Skeletal muscle satellite cell (primary cell): ENCODE data around the gene TAGLN2.

Experiments used
- H3K27me3 ChIP-seq: 2 replicates; pipeline ENCODE4 v1.7.0; 2013; ENCODE audit warnings: low read length; ENCODE audit not compliant: control insufficient read depth, insufficient read depth
- H3K36me3 ChIP-seq: 2 replicates; pipeline ENCODE4 v1.7.0; 2013; ENCODE audit warnings: mild to moderate bottlenecking, control low read depth, low read length; ENCODE audit not compliant: insufficient read depth
- H3K4me1 ChIP-seq: 2 replicates; pipeline ENCODE4 v1.7.0; 2013; ENCODE audit warnings: low read length; ENCODE audit not compliant: control insufficient read depth, insufficient read depth
- H3K4me2 ChIP-seq: 2 replicates; pipeline ENCODE4 v1.7.0; 2013; ENCODE audit warnings: mild to moderate bottlenecking, low read length
- H3K4me3 ChIP-seq: 2 replicates; pipeline ENCODE4 v1.7.0; 2013; ENCODE audit warnings: low read length
- H3K9ac ChIP-seq: 2 replicates; pipeline ENCODE4 v1.7.0; 2013; ENCODE audit warnings: mild to moderate bottlenecking, low read depth, low read length, moderate library complexity
- H3K9me3 ChIP-seq: replicated peaks from 2 replicates; pipeline ENCODE4 v1.7.0; 2013; ENCODE audit warnings: mild to moderate bottlenecking, control low read depth, low read length

Gene TAGLN2

DNA sequence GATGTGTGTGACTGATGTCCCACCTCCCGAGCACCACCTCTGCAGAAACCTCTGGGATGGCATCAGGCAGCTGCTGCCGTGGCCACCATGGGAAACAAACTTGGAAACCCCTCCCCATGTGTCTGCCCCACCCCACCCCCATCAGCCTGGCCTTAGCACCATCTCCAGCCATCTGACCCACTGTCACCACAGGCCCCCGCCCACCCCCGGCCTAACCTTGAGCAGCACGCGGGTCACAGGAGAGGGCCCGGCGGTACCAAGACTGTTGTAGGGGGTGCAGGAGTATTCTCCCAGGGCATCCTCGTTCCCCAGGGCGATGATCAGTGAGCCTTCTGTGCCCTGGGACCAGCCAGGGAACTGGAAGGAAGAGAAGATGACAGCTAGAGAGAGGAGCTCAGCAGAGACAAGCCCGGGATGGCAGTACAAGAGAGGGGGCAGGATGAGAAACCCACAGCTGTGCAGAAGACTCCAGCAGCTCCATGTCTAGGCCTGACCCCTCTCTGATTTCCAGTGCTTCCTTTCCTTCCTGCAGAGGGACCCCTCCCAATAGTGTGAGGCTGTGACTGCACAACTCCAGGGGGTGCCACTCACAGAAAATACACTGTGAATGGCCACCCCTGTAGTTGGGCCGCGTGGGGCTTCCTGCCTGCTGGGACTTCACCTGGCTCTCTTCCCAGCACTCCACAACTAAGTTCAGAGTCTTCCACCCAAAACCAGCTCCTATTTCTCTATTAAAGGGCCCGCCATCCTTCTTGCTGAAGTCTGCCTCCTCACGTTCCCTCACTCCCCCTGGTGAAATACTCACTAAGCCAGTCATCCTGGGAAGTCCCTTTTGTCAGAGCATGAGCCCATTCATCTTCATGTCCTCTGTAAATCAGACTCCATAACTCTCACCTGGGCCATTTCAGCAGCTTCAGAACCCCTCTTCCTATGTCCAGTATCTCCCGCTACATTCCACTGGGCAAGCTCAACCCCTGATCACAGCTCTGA lies 7.3 kb upstream of the TAGLN2 start:
- Histone ChIP-seq H3K4me1 (no peaks in the 10 kb centered on the region), H3K9ac (no peak overlapping the region), H3K9me3 (no peaks in the 10 kb centered on the region), H3K4me3 (no peak overlapping the region), H3K36me3 (no peaks in the 10 kb centered on the region), H3K4me2 (no peak overlapping the region), H3K27me3 (peaks cover 21% of the 10 kb centered on the region)

DNA sequence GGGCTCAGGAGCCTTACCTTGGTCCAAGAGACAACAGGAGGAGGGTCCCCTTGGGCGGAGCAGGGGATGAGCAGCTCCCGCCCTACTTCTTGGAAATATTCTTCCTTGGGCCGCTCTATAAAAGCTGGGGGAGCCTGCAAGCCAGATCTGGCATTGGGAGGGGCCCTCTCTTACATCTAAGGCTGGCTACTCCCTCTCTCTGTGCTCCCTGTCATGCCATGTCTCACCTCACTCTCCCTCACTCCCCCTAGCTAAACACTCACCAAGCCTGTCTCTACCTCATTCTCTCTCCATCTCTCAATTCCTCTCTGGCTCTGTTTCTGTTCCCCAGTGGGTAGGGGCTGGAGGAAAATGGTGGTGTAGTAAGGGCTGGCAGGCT lies 6.5 kb upstream of the TAGLN2 start:
- Histone ChIP-seq H3K4me3 (no peak overlapping the region), H3K36me3 (no peaks in the 10 kb centered on the region), H3K27me3 (peaks cover 21% of the 10 kb centered on the region), H3K9ac (no peak overlapping the region), H3K4me1 (no peaks in the 10 kb centered on the region), H3K9me3 (no peaks in the 10 kb centered on the region), H3K4me2 (no peak overlapping the region)

DNA sequence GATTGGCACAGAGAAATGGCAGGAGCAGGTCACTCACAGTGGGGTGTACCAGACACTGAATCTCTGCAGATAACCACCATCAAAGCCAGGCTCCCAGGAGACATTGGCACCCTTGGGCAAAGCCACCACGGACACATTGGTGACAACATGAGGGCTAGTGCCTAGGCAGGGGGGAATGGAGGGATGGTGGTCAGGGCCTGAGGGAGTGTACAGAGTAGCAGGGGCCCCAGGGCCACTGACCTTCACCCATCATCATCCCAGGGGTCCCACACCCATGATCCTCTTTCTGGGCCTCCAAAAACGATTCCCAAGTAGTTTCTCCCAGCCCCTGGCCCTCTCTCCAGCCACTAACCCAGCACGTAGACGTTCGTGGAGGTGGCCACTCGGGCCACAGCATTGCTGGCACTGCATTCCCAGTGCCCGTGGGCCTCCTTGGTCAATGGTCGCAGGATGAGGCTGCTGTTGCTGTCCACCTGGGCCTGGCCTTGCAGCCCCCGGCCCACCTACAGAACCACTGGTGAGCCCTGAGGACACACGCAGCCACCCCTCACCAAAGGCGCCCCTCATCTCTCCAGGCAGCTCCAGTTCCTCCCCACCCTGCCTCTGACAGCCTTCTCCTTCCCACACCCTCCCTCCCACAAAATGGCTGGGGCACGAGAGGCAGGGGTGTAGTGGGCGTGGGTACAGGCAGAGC lies 5.9 kb upstream of the TAGLN2 start:
- H3K4me1 ChIP-seq, result no peaks in the 10 kb centered on the region

DNA sequence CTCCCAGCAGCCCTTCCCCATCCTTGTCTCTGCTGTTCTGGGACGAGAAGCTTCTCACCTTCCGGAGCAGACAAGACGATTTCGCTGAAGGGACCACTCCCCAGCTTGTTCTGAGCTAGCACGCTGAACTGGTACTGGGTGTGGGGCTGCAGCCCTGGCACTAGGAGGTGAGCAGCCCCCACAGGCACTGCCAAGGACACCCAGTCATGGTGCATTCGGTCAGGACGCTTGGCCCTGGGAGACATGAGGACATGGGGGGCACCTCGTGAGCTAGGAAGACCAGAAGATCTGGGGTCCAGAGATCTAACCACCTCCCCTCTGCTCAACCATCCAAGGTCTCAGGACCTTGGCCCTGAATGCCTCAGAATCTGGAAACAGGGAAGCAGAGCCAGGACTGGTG lies 5.3 kb upstream of the TAGLN2 start:
- no peak overlapping the region for H3K4me2 ChIP-seq
- H3K9me3 ChIP-seq, result no peaks in the 10 kb centered on the region
- H3K27me3 ChIP-seq, result peaks cover 15% of the 10 kb centered on the region
- H3K4me3 ChIP-seq, result no peak overlapping the region
- H3K36me3 ChIP-seq, result no peaks in the 10 kb centered on the region
- H3K4me1 ChIP-seq, result peaks cover 5% of the 10 kb centered on the region
- no peak overlapping the region for H3K9ac ChIP-seq

More for the DNA sequence above, 5.9 kb upstream of the TAGLN2 start:
- H3K4me3 ChIP-seq, result no peak overlapping the region
- H3K4me2 ChIP-seq, result no peak overlapping the region
- H3K27me3 ChIP-seq, result peaks cover 21% of the 10 kb centered on the region
- H3K36me3 ChIP-seq, result no peaks in the 10 kb centered on the region
- no peaks in the 10 kb centered on the region for H3K9me3 ChIP-seq
- H3K9ac ChIP-seq, result no peak overlapping the region

DNA sequence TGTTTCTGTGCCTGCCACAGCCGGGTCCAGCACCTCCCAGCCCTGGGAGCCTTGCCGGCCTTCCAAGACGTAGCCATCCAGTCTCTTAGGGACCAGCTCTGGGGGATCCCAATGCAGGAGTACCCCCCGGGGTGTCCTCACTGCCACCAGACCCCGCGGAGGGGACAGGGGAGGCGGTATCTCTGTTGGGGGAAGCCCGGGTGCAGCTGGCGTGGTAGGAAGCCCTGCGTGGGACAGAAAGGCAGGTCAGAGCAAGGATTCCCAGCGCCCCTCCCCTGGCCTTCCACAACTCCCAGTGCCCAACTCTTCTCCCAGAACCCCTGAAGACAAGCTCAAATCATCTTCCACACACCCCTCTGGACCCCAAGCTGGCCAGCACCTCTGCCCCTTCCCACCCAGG lies 4.9 kb upstream of the TAGLN2 start:
- H3K9me3 ChIP-seq, result no peaks in the 10 kb centered on the region
- H3K36me3 ChIP-seq, result no peaks in the 10 kb centered on the region
- peaks cover 11% of the 10 kb centered on the region for H3K27me3 ChIP-seq
- H3K4me3 ChIP-seq, result no peak overlapping the region
- H3K4me1 ChIP-seq, result peaks cover 6% of the 10 kb centered on the region
- H3K4me2 ChIP-seq, result no peak overlapping the region
- H3K9ac ChIP-seq, result no peak overlapping the region

DNA sequence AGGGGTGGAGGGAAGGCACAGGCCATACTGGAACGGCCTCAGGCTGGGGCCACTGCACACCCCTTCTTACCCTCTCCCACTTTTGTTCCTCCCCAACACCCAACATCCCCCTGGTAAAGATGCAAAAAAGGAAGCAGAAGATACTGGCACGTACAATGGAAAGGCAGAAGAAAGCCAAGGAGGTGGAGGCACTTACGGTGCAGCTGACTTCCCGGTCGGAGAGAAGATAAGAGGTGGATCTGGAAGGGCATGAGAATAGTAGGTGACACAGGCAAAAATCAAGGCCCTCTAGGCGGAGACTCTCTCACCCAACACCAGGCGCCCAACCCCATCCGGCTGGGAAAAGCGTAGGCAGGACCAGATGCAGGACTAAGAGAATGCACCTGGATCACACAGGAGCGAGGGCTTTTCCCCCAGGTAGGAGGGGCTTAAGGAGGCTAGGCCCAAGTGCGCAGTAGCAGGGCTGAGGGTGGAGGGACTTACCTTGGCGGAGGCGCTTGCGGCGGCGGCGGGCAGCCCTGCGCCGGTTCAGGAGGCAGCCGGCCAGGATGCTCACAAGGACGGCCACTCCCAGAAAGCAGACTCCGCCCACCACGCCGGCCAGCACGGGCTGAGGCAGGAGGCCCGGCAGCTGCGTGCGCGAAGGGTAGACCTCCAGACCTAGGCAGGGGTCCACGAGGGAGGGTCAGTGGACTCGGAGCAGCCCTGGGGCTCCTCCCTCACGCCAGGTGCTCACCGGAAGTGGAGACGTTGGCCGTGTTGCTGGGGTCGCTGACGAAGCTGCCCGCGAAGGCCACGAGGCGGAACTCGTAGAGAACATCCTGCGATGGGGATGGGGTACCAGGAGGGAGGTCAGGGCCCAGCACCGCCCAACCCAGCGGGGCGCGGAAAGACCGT lies 4.1 kb upstream of the TAGLN2 start:
- H3K4me1 ChIP-seq, result peaks cover 6% of the 10 kb centered on the region

DNA sequence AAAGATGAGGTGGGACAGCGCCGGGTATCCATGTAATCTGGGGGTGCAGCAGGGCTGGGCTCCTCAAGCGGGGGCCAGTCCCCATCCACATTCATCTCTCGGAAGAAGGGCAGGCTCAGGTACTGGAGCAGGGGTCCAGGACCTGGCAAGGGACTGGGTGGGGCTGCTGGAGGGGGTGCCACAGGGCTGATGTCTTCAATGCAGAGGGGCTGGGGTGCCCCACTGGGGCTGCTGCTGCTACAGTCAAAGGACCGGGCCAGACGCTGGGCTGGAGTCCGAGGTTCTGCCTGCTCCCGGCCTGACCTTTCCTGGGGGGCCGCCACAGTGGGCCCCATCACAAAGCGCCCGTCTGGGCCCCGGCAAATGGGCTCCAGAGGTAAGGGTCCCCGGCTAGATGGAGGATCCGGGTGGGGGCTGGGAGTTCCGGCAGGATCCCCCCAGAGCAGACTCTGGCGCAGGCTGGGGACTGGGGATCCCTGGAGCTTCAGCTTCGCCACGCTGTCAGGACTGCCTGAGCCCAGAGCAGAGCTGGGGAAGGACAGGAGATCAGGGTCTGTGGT lies 3.3 kb upstream of the TAGLN2 start:
- Histone ChIP-seq H3K9me3 (no peaks in the 10 kb centered on the region), H3K9ac (no peak overlapping the region), H3K4me2 (no peak overlapping the region), H3K27me3 (peaks cover 3% of the 10 kb centered on the region), H3K36me3 (no peaks in the 10 kb centered on the region), H3K4me3 (no peak overlapping the region), H3K4me1 (peaks cover 6% of the 10 kb centered on the region)

More for the DNA sequence above, 4.1 kb upstream of the TAGLN2 start:
- Histone ChIP-seq H3K4me3 (no peak overlapping the region), H3K27me3 (peaks cover 3% of the 10 kb centered on the region), H3K36me3 (no peaks in the 10 kb centered on the region), H3K9me3 (no peaks in the 10 kb centered on the region), H3K9ac (no peak overlapping the region), H3K4me2 (no peak overlapping the region)

DNA sequence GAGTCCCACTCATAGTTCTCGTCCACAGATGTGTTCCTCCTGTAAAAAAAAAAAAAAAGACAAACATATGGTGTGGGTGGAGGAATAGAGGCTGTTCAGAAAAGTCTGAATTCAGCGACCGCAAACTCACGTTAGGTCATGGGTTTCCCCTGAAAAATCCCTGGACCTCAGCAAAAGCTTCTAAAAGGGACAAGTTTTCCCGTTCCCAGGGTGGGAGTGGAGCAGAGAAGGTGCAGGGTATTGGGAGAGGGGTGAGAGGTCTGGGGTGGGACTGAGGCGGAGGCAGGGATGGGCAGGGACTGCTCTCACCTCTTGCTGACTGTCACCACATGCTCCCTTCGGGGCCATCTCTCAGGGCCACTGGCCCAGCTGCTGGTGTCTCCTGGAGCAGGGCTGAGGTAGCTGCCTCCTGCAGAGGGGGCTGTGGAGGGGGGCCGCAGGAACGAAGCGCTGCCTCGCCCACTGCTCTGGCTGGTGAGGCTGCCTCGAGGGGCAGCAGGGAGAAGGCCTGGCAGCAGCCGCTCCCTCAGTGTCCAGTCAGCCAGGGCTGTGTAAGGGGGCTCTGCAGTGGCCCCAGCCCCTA lies 2.6 kb upstream of the TAGLN2 start:
- Histone ChIP-seq H3K9me3 (no peaks in the 10 kb centered on the region), H3K36me3 (no peaks in the 10 kb centered on the region), H3K4me2 (no peak overlapping the region), H3K4me3 (no peak overlapping the region), H3K27me3 (peaks cover 3% of the 10 kb centered on the region), H3K9ac (no peak overlapping the region), H3K4me1 (peaks cover 13% of the 10 kb centered on the region)

DNA sequence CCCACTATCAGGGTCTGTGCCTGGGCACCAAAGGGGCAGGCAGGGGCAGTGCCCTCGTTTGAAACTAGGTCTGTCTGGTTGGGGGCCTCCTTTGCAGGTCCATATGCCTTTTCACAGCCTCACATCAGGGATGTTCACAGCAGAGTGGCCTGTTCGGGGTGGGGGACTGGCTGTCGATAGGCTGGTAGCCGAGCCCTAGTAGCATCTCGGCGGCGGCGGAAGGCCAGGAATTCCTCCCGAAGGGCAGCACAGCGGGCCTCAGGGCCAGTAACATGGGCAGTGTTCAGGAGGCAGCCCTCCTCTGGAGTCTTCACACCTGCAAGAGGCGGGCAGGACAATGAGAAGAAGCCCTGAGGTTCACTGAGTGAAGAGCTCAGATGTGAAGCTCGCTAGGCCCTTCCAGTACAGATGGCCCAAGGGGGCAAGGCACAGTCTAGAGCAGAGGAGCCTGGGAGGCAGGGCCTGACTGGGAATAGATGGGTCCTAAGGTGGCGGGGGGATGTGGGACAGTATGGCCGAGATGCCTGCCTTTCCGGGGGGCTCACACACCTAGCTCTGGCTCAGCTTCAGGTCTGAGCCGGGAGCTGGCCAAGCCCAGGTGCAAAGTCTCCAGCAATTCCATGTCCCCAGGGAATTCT lies 2.0 kb upstream of the TAGLN2 start:
- Histone ChIP-seq H3K9ac (no peak overlapping the region), H3K4me1 (peaks cover 19% of the 10 kb centered on the region), H3K27me3 (peaks cover 3% of the 10 kb centered on the region), H3K4me3 (no peak overlapping the region), H3K4me2 (no peak overlapping the region), H3K9me3 (no peaks in the 10 kb centered on the region), H3K36me3 (no peaks in the 10 kb centered on the region)

DNA sequence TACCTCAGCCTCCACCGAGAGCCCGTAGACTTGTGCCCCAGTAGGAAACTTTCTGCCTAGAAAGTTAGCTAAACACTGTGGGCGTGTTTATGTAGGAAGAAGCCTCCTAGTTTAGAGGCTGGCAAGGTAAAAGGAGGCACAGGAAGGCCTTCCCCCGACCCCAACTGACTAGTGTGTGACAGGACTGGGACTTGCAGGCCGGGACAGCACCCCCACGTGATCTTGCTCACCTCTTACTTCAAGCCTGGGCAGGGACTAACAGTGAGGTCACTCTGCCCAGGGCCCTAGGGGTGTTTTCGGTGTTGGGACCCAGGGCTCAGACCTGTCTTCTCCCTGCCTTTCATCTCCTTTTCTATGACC lies 392 bp upstream of the TAGLN2 start:
- Histone ChIP-seq H3K36me3 (peaks cover 7% of the 10 kb centered on the region), H3K4me1 (peaks cover 35% of the 10 kb centered on the region), H3K4me3 (peak overlapping the region; percentile 91), H3K9ac (peak overlapping the region; percentile 100), H3K4me2 (peak overlapping the region; percentile 95), H3K27me3 (no peaks in the 10 kb centered on the region), H3K9me3 (no peaks in the 10 kb centered on the region)
